ENCODE measurements around the gene TEKT5. TPM values are rescaled to one million over a fixed set of nuclear protein-coding genes. Genes with fewer than 3 reads are reported as not detected.
"Not testable (repeated sequence)": the region's sequence is repeated elsewhere in the genome, so short reads cannot be mapped to it uniquely, and the experiment has no call there.

Gene TEKT5
- total RNA-seq, 4 donors from 2014 or later: 0.62 TPM; not detected in 3

DNA sequence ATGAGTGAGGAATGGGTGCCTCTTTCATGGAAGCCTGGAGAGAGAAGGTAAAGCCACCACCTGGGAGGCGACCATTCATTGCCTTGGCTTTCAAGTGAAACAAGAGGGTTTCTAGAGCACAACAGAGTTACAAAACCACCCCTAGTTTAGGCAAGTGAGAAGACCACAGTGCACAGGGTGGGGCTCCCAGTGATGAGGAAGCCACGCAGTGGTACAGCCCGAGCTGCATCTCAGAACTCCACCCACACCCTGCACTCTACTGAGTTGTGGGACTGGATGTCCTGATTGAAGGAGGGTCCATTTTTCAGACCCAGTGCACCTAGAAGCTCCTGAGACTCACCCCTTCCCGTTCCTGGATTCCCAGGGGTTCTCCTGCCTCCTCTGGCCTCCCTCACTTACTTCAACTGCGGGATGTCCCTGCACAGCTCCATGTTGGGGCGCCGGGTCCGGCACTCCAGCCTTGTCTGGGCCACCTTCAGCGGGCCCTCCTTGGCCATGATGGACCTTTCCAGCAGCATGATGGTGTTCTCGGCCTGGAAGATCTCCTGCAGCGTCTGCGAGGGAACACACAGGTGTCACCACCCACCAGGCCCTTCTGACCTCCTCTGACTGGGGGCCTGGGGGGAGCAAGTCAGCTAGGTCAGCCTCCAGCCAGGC lies 59.2 kb downstream of the TEKT5 start:
- no peak for DNase-seq
- no peak overlapping the region for H3K4me3 ChIP-seq
- H3K9me3 ChIP-seq: no peaks in the 10 kb centered on the region
- intact Hi-C loops (cut with DNase I; ENCODE audit: low total_unique reads): no loop called here
- TF ChIP-seq, protein P1, sequence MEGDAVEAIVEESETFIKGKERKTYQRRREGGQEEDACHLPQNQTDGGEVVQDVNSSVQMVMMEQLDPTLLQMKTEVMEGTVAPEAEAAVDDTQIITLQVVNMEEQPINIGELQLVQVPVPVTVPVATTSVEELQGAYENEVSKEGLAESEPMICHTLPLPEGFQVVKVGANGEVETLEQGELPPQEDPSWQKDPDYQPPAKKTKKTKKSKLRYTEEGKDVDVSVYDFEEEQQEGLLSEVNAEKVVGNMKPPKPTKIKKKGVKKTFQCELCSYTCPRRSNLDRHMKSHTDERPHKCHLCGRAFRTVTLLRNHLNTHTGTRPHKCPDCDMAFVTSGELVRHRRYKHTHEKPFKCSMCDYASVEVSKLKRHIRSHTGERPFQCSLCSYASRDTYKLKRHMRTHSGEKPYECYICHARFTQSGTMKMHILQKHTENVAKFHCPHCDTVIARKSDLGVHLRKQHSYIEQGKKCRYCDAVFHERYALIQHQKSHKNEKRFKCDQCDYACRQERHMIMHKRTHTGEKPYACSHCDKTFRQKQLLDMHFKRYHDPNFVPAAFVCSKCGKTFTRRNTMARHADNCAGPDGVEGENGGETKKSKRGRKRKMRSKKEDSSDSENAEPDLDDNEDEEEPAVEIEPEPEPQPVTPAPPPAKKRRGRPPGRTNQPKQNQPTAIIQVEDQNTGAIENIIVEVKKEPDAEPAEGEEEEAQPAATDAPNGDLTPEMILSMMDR (IDR thresholded peaks at IDR 0.05): no peak
- no peak for TF ChIP-seq POLR2A (IDR thresholded peaks at IDR 0.05)
- no peaks in the 10 kb centered on the region for H3K4me1 ChIP-seq
- H3K27me3 ChIP-seq: no peaks in the 10 kb centered on the region
- H3K36me3 ChIP-seq: no peaks in the 10 kb centered on the region
- no peak overlapping the region for H3K27ac ChIP-seq

DNA sequence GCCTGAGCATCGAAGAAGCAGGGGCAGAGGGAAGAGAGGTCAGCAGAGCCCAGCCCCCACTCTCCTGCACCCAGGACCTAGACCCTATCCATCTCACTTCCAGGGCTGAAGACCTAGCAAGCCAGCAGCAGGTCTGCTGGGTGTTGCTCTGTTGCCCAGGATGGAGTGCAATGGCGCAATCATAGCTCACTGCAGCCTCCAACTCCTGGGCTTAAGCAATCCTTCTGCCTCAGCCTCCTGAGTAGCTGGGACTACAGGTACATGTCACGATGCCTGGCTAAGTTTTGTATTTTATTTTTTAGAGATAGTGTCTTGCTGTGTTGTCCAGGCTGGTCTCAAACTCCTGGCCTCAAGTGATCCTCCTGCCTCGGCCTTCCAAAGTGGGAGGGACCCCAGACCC lies 61.3 kb downstream of the TEKT5 start:
- DNase-seq, H3K9me3 ChIP-seq: not testable (repeated sequence)

DNA sequence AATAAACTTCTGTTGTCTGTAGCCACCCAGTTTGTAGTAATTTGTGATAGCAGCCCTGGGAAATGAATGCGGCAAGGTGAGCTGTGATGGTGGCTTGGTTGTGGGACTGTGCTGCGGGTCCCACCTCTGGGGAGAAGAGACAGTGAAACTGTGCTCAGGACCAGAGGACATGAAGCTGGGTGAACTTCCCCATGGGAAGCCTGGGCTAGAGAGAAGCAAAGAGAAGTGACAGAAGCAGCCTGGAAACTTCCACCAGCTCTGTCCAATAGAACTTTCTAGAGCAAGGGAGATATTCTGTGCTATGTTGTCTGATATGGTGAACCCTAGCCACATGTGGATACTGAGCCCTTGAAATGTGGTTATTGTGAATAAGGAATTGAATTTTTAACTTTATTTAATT lies 62.8 kb downstream of the TEKT5 start:
- intact Hi-C loops (cut with DNase I; ENCODE audit: low total_unique reads): no loop called here
- no peak for DNase-seq
- H3K4me1 ChIP-seq: no peaks in the 10 kb centered on the region
- no peak overlapping the region for H3K27ac ChIP-seq
- no peak overlapping the region for H3K4me3 ChIP-seq
- H3K9me3 ChIP-seq: no peaks in the 10 kb centered on the region
- TF ChIP-seq, protein P1 (IDR thresholded peaks at IDR 0.05): no peak
- no peak for TF ChIP-seq POLR2A (IDR thresholded peaks at IDR 0.05)
- no peaks in the 10 kb centered on the region for H3K27me3 ChIP-seq
- no peaks in the 10 kb centered on the region for H3K36me3 ChIP-seq

More for the DNA sequence above, 61.3 kb downstream of the TEKT5 start:
- H3K27me3 ChIP-seq; H3K27ac ChIP-seq; H3K4me1 ChIP-seq; intact Hi-C loops (cut with DNase I; ENCODE audit: low total_unique reads); H3K4me3 ChIP-seq; H3K36me3 ChIP-seq: not testable (repeated sequence)

DNA sequence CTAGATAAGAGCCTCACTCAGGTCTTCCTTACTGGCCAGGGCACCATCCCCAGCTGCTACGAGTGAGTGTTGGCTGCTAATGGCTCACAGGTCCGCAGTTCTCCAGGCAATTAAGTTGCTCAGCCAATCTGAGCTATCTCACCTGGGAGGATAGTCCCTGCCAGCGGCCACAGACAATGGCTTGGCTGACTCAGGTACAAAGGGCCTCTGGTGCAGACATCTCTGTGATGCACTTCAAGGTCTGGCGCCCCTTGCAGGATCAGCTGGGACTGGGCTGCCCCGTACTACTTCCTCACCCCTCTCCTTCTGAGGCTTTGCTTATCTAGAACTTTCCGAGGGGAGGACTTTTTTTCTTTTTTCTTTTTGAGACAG lies 65.2 kb downstream of the TEKT5 start:
- TF ChIP-seq, protein P1 (IDR thresholded peaks at IDR 0.05): no peak
- TF ChIP-seq POLR2A (IDR thresholded peaks at IDR 0.05): no peak
- Histone ChIP-seq H3K36me3 (no peaks in the 10 kb centered on the region), H3K4me3 (no peak overlapping the region), H3K4me1 (no peaks in the 10 kb centered on the region), H3K9me3 (no peaks in the 10 kb centered on the region), H3K27me3 (no peaks in the 10 kb centered on the region), H3K27ac (no peak overlapping the region)
- DNase-seq: no peak
- intact Hi-C loops (cut with DNase I; ENCODE audit: low total_unique reads): no loop called here

DNA sequence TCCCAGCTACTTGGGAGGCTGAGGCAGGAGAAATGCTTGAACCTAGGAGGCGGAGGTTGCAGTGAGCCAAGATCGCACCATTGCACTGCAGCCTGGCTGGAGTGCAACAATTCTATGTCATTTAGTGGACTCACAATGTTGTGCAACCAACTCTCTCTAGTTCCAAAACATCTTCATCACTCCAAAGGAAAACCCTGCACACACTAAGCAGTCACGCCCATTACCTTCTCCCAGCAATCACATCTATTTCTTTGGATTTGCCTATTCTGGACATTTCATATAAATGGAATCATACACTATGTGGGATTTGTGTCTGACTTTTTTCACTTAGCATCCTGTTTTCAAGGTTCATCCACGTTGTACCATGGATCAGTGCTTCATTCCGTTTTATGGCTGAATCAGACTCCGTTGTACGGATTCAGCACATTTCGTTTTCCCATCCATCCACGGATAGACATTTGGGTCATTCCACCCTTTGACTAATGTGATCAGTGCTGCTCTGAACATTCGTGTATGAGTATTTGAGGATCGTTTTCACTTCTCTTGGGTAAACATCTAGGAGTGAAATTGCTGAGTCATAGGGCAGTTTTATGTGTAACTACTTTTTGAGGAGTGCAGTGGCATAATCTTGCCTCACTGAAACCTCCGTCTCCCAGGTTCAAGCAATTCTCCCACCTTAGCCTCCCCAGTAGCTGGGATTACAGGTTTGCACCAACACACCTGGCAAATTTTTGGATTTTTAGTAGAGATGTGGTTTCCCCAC lies 69.0 kb downstream of the TEKT5 start:
- TF ChIP-seq, protein P1 (IDR thresholded peaks at IDR 0.05): no peak
- TF ChIP-seq POLR2A (IDR thresholded peaks at IDR 0.05): no peak
- DNase-seq: no peak
- Histone ChIP-seq H3K36me3 (no peaks in the 10 kb centered on the region), H3K27me3 (no peaks in the 10 kb centered on the region), H3K27ac (no peak overlapping the region), H3K9me3 (no peaks in the 10 kb centered on the region), H3K4me3 (no peak overlapping the region), H3K4me1 (no peaks in the 10 kb centered on the region)
- intact Hi-C loops (cut with DNase I; ENCODE audit: low total_unique reads): no loop called here

Data from uterus (tissue), 4 donors.